ENCODE results near the gene LRRC74B.
"Not testable (repeated sequence)": the region's sequence is repeated elsewhere in the genome, so short reads cannot be mapped to it uniquely, and the experiment has no call there.

- TF ChIP-seq, protein P1, sequence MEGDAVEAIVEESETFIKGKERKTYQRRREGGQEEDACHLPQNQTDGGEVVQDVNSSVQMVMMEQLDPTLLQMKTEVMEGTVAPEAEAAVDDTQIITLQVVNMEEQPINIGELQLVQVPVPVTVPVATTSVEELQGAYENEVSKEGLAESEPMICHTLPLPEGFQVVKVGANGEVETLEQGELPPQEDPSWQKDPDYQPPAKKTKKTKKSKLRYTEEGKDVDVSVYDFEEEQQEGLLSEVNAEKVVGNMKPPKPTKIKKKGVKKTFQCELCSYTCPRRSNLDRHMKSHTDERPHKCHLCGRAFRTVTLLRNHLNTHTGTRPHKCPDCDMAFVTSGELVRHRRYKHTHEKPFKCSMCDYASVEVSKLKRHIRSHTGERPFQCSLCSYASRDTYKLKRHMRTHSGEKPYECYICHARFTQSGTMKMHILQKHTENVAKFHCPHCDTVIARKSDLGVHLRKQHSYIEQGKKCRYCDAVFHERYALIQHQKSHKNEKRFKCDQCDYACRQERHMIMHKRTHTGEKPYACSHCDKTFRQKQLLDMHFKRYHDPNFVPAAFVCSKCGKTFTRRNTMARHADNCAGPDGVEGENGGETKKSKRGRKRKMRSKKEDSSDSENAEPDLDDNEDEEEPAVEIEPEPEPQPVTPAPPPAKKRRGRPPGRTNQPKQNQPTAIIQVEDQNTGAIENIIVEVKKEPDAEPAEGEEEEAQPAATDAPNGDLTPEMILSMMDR (conservative IDR thresholded peaks at IDR 0.05; ENCODE audit: low read depth in 2 of 2), result not testable (repeated sequence)
- TF ChIP-seq, protein P2, sequence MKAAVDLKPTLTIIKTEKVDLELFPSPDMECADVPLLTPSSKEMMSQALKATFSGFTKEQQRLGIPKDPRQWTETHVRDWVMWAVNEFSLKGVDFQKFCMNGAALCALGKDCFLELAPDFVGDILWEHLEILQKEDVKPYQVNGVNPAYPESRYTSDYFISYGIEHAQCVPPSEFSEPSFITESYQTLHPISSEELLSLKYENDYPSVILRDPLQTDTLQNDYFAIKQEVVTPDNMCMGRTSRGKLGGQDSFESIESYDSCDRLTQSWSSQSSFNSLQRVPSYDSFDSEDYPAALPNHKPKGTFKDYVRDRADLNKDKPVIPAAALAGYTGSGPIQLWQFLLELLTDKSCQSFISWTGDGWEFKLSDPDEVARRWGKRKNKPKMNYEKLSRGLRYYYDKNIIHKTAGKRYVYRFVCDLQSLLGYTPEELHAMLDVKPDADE (IDR thresholded peaks at IDR 0.05), result not testable (repeated sequence)
- TF ChIP-seq CREB1 (CRISPR knock-in tag; IDR thresholded peaks at IDR 0.05; ENCODE audit: low read depth); EZH2phosphoT487 (IDR thresholded peaks at IDR 0.05; ENCODE audit: unreplicated experiment); POLR2AphosphoS5 (IDR thresholded peaks at IDR 0.05; ENCODE audit: low read depth); REST (IDR thresholded peaks at IDR 0.05; ENCODE audit: unreplicated experiment); JUNB (IDR thresholded peaks at IDR 0.05; ENCODE audit: unreplicated experiment): not testable (repeated sequence)
These were observed 3.2 kb downstream of the LRRC74B start for GRCh38 chr22:21048965-21049364.
